IPS-18a (cell line): ENCODE results near the gene ZNHIT2.

ENCODE experiments used
- H3K27ac ChIP-seq: one replicate; pipeline ENCODE4 v1.5.1; 2013; ENCODE audit warnings: low read length
- H3K27me3 ChIP-seq: one replicate; pipeline ENCODE4 v1.6.1; 2013; ENCODE audit warnings: mild to moderate bottlenecking, low read length; ENCODE audit not compliant: control insufficient read depth, insufficient read depth
- H3K36me3 ChIP-seq: one replicate; pipeline ENCODE4 v1.6.1; 2013; ENCODE audit warnings: low read depth, low read length; ENCODE audit not compliant: control insufficient read depth
- H3K4me1 ChIP-seq: one replicate; pipeline ENCODE4 v1.6.1; 2013; ENCODE audit warnings: low read depth, low read length; ENCODE audit not compliant: control insufficient read depth
- H3K4me3 ChIP-seq: one replicate; pipeline ENCODE4 v1.5.1; 2013; ENCODE audit warnings: low read length
- H3K9ac ChIP-seq: one replicate; pipeline ENCODE4 v1.6.1; 2013; ENCODE audit warnings: mild to moderate bottlenecking, low read length, moderate library complexity
- H3K9me3 ChIP-seq: one replicate; pipeline ENCODE4 v1.6.1; 2013; ENCODE audit warnings: low read depth, low read length; ENCODE audit not compliant: control insufficient read depth

The ZNHIT2 gene

DNA sequence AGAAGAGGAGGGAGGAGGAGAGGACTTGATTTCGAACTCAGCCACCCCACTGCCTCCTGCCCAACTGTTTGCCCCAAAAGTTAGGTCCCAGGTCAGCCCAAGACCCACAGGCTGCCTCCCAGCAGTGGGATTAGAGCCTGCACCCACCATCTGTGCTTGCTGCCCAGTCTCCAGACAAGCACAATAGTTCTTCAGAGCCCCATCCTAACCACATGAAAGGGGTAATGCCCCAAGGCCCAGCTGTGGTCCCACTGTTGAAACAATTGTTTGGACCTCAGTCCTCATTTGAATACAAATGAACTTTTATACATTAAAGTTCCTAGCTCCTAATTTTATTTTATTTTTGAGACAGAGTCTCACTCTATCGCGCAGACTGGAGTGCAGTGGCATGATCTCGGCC, 26.9 kb downstream of the ZNHIT2 start:
- Histone ChIP-seq H3K9me3 (no peaks in the 10 kb centered on the region), H3K9ac (no peak overlapping the region), H3K4me3 (no peak overlapping the region), H3K36me3 (peaks cover 18% of the 10 kb centered on the region), H3K4me1 (peaks cover under 1% of the 10 kb centered on the region), H3K27ac (no peak overlapping the region), H3K27me3 (no peaks in the 10 kb centered on the region)

DNA sequence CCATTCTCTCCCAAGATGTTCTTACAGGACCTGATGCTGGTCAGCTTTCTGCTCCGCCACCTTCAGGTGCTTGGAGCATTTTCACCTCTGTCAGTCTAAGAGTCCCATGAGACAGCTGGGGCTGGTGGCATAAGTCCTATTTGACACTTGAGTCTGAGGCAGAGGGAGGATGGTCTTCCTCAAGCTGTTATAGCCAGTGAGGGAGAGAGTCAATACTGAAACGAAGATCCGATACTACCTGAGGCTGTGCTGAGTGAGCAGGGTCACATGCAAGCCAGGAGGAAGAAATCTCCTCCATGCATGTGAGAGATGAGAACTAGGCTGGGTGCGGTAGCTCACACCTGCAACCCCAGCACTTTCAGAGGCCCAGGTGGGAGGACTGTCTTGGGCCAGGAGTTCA, 27.9 kb downstream of the ZNHIT2 start:
- Histone ChIP-seq H3K27me3 (no peaks in the 10 kb centered on the region), H3K27ac (no peak overlapping the region), H3K9me3 (no peaks in the 10 kb centered on the region), H3K4me1 (no peaks in the 10 kb centered on the region), H3K9ac (no peak overlapping the region), H3K4me3 (no peak overlapping the region), H3K36me3 (peaks cover 18% of the 10 kb centered on the region)

DNA sequence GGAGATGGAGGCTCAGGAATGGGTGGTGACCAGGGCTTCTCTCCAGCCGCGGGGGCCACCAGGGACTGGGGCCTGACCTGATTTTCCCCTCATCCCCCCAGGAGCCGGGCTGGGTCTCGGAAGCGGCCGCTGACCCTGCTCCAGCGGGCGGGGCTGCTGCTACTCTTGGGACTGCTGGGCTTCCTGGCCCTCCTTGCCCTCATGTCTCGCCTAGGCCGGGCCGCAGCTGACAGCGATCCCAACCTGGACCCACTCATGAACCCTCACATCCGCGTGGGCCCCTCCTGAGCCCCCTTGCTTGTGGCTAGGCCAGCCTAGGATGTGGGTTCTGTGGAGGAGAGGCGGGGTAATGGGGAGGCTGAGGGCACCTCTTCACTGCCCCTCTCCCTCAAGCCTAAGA, 29.7 kb downstream of the ZNHIT2 start:
- Histone ChIP-seq H3K9me3 (no peaks in the 10 kb centered on the region), H3K4me1 (peaks cover 3% of the 10 kb centered on the region), H3K27ac (no peak overlapping the region), H3K9ac (no peak overlapping the region), H3K4me3 (no peak overlapping the region), H3K36me3 (peaks cover 18% of the 10 kb centered on the region), H3K27me3 (no peaks in the 10 kb centered on the region)

DNA sequence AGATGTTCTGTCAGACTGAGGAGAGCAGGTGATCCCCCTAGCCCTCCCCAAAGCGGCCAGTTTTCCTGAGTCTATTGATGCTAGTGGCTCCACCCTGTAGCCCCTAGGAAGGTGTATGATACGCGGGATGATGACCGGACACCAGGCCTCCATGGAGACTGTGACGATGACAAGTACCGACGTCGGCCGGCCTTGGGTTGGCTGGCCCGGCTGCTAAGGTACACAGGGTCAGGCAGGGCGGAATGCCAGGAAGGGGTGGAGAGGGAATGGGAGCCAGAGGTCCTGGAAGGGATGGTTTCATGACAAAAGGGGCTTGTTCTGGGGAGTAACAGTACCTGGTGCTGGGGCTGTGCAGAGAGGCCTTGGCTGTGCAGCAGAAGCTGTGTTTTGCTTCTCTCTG, 30.3 kb downstream of the ZNHIT2 start:
- Histone ChIP-seq H3K4me1 (peaks cover 5% of the 10 kb centered on the region), H3K4me3 (no peak overlapping the region), H3K27me3 (no peaks in the 10 kb centered on the region), H3K36me3 (peaks cover 18% of the 10 kb centered on the region), H3K9me3 (no peaks in the 10 kb centered on the region), H3K9ac (no peak overlapping the region), H3K27ac (no peak overlapping the region)

DNA sequence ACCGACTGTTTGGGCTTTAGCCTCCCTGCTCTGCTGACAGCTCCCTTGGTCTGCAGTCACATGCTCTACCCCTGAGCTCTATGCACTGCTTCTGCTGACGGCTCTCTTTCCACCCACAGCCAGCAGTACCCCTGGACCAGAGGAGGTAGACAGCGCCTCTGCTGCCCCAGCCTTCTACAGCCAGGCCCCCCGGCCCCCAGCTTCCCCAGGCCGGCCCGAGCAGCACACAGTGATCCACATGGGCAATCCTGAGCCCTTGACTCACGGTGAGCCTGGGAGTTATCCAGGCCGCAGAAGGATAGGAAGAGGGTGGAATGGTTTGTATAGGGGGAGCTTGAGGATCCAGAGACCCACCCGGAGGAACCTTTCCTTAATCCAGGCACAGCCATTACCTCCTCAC, 30.7 kb downstream of the ZNHIT2 start:
- no peaks in the 10 kb centered on the region for H3K9me3 ChIP-seq
- peaks cover 20% of the 10 kb centered on the region for H3K36me3 ChIP-seq
- no peak overlapping the region for H3K9ac ChIP-seq
- no peak overlapping the region for H3K27ac ChIP-seq
- H3K4me1 ChIP-seq, result peaks cover 5% of the 10 kb centered on the region
- no peak overlapping the region for H3K4me3 ChIP-seq
- no peaks in the 10 kb centered on the region for H3K27me3 ChIP-seq

DNA sequence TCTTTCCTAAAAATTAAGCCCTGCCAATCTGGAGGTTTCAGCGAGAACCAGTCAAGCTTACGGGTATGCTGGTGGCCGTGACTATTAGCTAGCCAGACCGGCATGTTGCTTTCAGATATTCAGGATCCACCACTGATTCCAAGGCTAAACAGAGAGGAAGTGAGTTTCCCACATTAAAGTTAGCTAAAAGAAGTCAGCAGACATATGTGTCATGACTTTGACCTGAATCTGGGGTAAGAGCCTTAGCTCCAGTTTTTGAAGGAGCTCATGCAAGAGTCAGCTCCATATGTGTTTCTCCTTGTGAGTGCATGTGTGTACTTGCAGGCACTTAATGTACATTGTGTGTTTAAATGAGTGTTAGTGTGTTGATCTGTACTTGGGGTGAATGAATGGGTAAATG, 32.1 kb downstream of the ZNHIT2 start:
- no peak overlapping the region for H3K9ac ChIP-seq
- peak overlapping the region; percentile 75 for H3K4me3 ChIP-seq
- H3K36me3 ChIP-seq, result peaks cover 26% of the 10 kb centered on the region
- H3K4me1 ChIP-seq, result peaks cover 5% of the 10 kb centered on the region
- H3K27me3 ChIP-seq, result no peaks in the 10 kb centered on the region
- H3K27ac ChIP-seq, result no peak overlapping the region
- no peaks in the 10 kb centered on the region for H3K9me3 ChIP-seq

DNA sequence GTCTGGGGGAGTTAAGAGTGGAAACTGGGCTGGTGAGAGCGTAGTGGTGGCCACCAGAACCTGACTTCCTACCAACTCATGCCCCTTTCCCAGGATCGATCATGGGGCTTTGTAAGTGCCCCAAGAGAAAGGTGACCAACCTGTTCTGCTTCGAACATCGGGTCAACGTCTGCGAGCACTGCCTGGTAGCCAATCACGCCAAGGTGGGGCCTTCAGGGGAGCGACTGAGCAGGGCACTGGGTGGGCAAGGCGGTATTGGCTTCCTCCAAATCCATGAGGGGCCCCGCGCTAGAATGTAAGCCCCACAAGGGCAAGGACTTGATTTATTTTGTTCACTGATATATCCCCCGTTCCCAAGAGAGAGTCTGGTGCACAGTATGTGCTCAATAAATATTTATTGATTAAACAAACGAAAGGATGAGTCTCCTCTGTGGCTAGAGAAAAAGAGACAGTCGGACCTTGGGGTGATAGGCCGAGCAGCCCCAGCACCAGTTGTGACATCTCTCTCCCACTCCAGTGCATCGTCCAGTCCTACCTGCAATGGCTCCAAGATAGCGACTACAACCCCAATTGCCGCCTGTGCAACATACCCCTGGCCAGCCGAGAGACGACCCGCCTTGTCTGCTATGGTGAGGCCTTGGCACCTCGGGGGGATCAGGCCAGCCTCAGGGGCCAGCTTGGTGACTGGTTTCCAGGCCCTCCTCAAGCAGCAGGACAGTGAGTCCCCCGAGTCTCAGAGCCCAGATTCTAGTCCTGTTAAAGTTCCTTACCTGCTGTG, 32.7 kb downstream of the ZNHIT2 start:
- peaks cover 5% of the 10 kb centered on the region for H3K4me1 ChIP-seq
- H3K36me3 ChIP-seq, result peaks cover 30% of the 10 kb centered on the region
- H3K9ac ChIP-seq, result peak overlapping the region; percentile 82
- no peaks in the 10 kb centered on the region for H3K9me3 ChIP-seq
- no peaks in the 10 kb centered on the region for H3K27me3 ChIP-seq
- peak overlapping the region; percentile 75 for H3K4me3 ChIP-seq
- H3K27ac ChIP-seq, result peak overlapping the region; percentile 41

DNA sequence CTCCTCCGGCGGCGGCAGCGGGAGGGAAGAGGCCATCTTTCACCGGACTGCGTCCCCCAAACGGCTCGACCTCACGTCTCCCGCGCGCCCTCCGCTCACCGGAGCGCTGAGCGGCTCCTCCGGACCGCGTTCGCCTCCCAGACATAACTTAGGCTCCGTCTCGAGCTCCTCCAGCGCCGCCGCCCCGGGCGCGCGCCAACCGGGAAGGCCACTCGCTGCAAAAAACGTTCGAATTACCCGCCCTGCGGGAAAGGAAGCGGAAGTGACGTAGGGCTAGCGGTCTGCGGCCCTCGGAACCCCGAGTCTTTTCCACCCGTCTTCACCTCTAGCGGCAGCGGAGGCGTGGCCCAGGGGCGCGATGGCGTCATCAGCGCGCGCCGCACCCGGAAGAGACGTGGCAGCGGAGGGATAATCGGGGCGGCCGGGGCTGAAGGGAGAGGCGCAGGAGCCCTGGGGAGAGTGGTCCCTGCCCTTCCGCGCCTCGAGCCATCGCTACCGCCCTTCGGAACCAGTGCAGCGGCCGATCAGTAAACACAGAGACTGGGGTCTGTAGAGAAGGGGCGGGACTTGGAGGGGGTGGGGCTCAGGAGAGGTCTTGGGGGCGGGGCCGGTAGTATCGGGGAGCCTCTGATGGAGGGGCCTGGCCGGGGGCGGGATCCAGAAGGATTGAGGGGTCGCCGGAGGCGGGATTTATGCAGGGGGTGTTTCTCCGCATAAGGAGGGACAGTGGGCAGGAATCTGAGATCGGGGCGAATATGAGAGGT, 33.5 kb downstream of the ZNHIT2 start, which contains the start of the genes CDCA5 and ZFPL1:
CDCA5 (minus strand) TSS at position 207 of the 764 bp plus-strand sequence; CDS start at position 145, 62 bp downstream.
ZFPL1 (plus strand) TSS at position 389 of the 764 bp plus-strand sequence. CDS start 477 bp downstream, outside the sequence.
- Histone ChIP-seq H3K27ac (peak within 1 kb of the TSS; percentile 56), H3K4me1 (peaks cover 5% of the 10 kb centered on the region), H3K9ac (peak within 1 kb of the TSS; percentile 82), H3K27me3 (no peaks in the 10 kb centered on the region), H3K4me3 (peak within 1 kb of the TSS; percentile 75), H3K9me3 (no peaks in the 10 kb centered on the region), H3K36me3 (peaks cover 37% of the 10 kb centered on the region)

DNA sequence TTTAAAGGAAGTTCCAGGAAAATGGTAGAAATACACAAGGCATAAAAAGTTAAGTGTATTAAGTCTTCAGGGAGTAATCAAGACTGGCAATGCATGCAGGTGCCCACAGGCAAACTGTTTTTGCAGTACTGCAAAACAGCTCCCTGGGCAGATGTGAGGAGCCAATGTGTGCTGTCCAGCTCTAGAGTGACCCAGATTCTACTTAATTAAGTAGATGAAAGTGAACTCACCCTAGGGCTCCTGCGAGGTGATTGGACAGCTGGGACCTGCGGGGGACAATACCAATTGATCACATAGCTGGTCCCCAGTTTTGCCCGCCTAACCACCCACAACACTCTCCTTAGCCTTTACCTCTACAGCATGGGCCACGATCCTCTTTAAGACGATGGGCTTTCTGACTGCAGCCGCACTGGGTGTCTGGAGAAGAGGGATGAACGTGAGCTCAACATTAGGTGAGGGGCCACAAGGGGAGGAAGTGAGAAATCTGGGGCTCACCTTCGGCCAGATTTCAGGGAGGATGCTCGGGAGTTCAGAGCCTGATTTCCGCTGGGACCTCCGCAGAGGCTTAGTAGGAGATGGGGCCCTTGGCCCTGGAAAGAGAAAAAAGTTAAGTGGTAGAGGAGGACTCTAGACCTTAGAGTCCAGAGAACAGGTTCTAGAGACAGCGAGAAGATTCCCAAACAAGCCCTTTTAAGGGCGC, 34.2 kb downstream of the ZNHIT2 start:
- H3K4me1 ChIP-seq, result peaks cover 5% of the 10 kb centered on the region
- H3K36me3 ChIP-seq, result peaks cover 39% of the 10 kb centered on the region
- peak overlapping the region; percentile 82 for H3K9ac ChIP-seq
- H3K27me3 ChIP-seq, result no peaks in the 10 kb centered on the region
- no peaks in the 10 kb centered on the region for H3K9me3 ChIP-seq
- peak overlapping the region; percentile 56 for H3K27ac ChIP-seq
- H3K4me3 ChIP-seq, result peak overlapping the region; percentile 75

DNA sequence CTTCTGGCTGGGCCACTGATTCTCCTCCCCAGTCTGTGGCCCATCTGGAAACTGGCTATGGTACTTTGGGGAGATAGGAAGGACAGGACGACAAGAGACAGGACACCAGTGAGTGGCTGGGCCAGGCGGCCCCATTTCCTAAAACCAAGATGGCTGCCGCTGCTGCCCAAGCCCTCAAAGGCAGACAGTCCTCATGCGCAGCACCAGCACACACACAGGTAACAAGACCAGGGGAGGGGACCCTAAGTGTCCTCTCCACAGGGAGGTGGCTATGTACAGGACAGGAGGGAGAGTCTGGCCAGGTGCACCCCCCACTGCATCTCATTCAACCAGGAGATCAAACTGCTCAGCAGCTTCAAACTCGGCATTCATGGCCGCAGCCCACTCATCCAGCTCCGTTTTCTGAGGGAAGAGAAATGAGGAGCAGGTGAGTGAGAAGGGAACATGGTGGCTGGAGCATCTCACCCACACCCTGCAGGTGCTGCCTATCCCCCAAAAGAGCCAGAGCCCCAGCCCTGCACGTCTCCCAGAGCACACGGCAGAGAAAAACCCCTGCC, 38.6 kb downstream of the ZNHIT2 start:
- Histone ChIP-seq H3K9me3 (no peaks in the 10 kb centered on the region), H3K27me3 (no peaks in the 10 kb centered on the region), H3K27ac (no peak overlapping the region), H3K36me3 (peaks cover 47% of the 10 kb centered on the region), H3K4me3 (no peak overlapping the region), H3K4me1 (peaks cover 5% of the 10 kb centered on the region), H3K9ac (no peak overlapping the region)

DNA sequence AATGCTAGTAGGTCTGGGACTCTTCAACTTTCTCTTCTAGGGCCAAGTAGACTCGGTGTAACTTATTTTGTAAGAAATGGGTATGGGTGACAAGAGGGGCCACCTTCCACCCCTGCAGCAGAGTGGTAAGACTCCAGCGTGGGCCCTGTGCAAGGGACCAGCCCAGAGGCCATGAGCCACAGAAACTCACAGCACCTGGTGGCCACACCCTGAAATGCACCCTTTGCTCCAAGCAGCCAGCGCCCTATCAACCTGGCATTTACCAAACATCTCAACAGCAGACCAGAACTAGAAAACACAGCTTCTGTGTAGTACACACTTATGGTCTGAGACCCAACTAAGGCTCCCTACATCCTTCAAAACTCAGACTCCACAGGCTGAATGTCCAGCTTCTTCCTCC, 39.4 kb downstream of the ZNHIT2 start:
- H3K36me3 ChIP-seq, result peaks cover 47% of the 10 kb centered on the region
- H3K27me3 ChIP-seq, result no peaks in the 10 kb centered on the region
- H3K9me3 ChIP-seq, result no peaks in the 10 kb centered on the region
- no peak overlapping the region for H3K4me3 ChIP-seq
- H3K9ac ChIP-seq, result no peak overlapping the region
- no peak overlapping the region for H3K27ac ChIP-seq
- H3K4me1 ChIP-seq, result peaks cover 5% of the 10 kb centered on the region
